PC-3 (cell line): ENCODE data around the gene IL10RB. TPM values are rescaled to one million over a fixed set of nuclear protein-coding genes. Genes with fewer than 3 reads are reported as not detected.

Source experiments
- ATAC-seq: fragments of 200-7000 bp; cut with Tn5 transposase; 2 replicates; pipeline ENCODE4 v1.9.1; 2020; ENCODE audit warnings: mild to moderate bottlenecking, moderate library complexity
- BruUV-seq: library from RNA; stranded (reverse); fragments of 400-500 nt; replicated peaks from 2 replicates; lab custom pipeline; 2021; lab: Mats Ljungman, UMichigan
- CTCF ChIA-PET: fragments of 300-600 bp; sonication (Branson Sonifier 250); formaldehyde crosslinking; loops from one replicate; lab custom pipeline; 2022; ENCODE audit warnings: antibody characterized with exemption; lab: Charles Lee
- POLR2A ChIA-PET: fragments of 300-600 bp; sonication (Branson Sonifier 250); formaldehyde crosslinking; loops from one replicate; lab custom pipeline; 2022; ENCODE audit warnings: antibody characterized with exemption; ENCODE audit not compliant: unreplicated experiment; lab: Charles Lee
- DNase-seq: peaks from one replicate; pipeline ENCODE4 v3.0.0-alpha.2; 2015
- H2AFZ ChIP-seq: fragments of 300-600 bp; sonication (generic); 2 replicates; pipeline ENCODE4 v1.6.0; 2016; ENCODE audit warnings: antibody characterized with exemption, low read length
- H3F3A ChIP-seq: fragments of 300-600 bp; sonication (generic); one replicate; pipeline ENCODE4 v1.6.0; 2017; ENCODE audit warnings: antibody characterized with exemption, low read length, control low read depth, mild to moderate bottlenecking; ENCODE audit not compliant: unreplicated experiment
- H3K27ac ChIP-seq: fragments of 300-600 bp; sonication (generic); 2 replicates; pipeline ENCODE4 v1.5.1; 2016; ENCODE audit warnings: mild to moderate bottlenecking, low read length
- H3K27me3 ChIP-seq: fragments of 300-600 bp; sonication (generic); 2 replicates; pipeline ENCODE4 v1.6.1; 2016; ENCODE audit warnings: low read length, mixed read lengths
- H3K36me3 ChIP-seq: fragments of 300-600 bp; sonication (generic); 2 replicates; pipeline ENCODE4 v1.6.1; 2016; ENCODE audit warnings: low read depth, mixed run types, low read length, mixed read lengths
- H3K4me1 ChIP-seq: fragments of 300-600 bp; sonication (generic); 2 replicates; pipeline ENCODE4 v1.5.1; 2016; ENCODE audit warnings: low read length; ENCODE audit not compliant: insufficient read depth
- H3K4me2 ChIP-seq: fragments of 300-600 bp; sonication (generic); 2 replicates; pipeline ENCODE4 v1.6.0; 2016; ENCODE audit warnings: low read length
- H3K4me3 ChIP-seq: fragments of 300-600 bp; sonication (generic); 2 replicates; pipeline ENCODE4 v1.5.1; 2016; ENCODE audit warnings: mild to moderate bottlenecking, low read length, mixed read lengths
- H3K79me2 ChIP-seq: fragments of 300-600 bp; sonication (generic); 2 replicates; pipeline ENCODE4 v1.6.1; 2017; ENCODE audit warnings: low read length, mixed read lengths
- H3K9ac ChIP-seq: fragments of 300-600 bp; sonication (generic); 2 replicates; pipeline ENCODE4 v1.6.0; 2016; ENCODE audit warnings: mild to moderate bottlenecking, low read length
- H3K9me2 ChIP-seq: fragments of 300-600 bp; sonication (generic); replicated peaks from 2 replicates; pipeline ENCODE4 v1.6.1; 2016; ENCODE audit warnings: mixed run types, low read length, mixed read lengths
- H3K9me3 ChIP-seq: fragments of 300-600 bp; sonication (generic); 2 replicates; pipeline ENCODE4 v1.6.1; 2016; ENCODE audit warnings: low read length, mixed read lengths
- H4K20me1 ChIP-seq: fragments of 300-600 bp; sonication (generic); 2 replicates; pipeline ENCODE4 v1.6.1; 2016; ENCODE audit warnings: low read length, mixed read lengths
- EZH2 ChIP-seq: fragments of 300-600 bp; sonication (generic); IDR thresholded peaks from one replicate; pipeline ENCODE4 v1.6.1; 2017; ENCODE audit warnings: antibody characterized with exemption, mild to moderate bottlenecking, low read length; ENCODE audit not compliant: unreplicated experiment
- EZH2phosphoT487 ChIP-seq: fragments of 300-600 bp; sonication (generic); IDR thresholded peaks from 2 replicates; pipeline ENCODE4 v1.6.1; 2018; ENCODE audit warnings: mild to moderate bottlenecking, antibody characterized with exemption, low read length, borderline replicate concordance
- intact Hi-C: fragments of 100-400 bp; cut with micrococcal nuclease; formaldehyde crosslinking; loops from 2 replicates; pipeline ENCODE4 v1.9.0; 2023
- total RNA-seq: library from RNA; depleted of rRNA; stranded (reverse); fragments of >200 nt; gene quantifications from 2 replicates; pipeline ENCODE4 v1.2.3, GENCODE V29; 2014
- TF ChIP-seq, protein P1 (sequence below): fragments of 300-600 bp; sonication (generic); conservative IDR thresholded peaks from 2 replicates; pipeline ENCODE4 v1.5.1; 2017; ENCODE audit warnings: antibody characterized with exemption, low read depth, mild to moderate bottlenecking, low read length

Gene IL10RB
- total RNA-seq, 1 experiment from 2014 or later = 26.8 TPM

- CTCF ChIA-PET = interaction anchor here (0.5 kb wide), 1 partner anchor 38 kb away, joined by 4 read pairs; the partner anchor contains the start of gene IFNAR1
- intact Hi-C loops = no loop called here
These were observed 20.7 kb downstream of the IL10RB start for GRCh38 chr21:33286600-33287456.

DNA sequence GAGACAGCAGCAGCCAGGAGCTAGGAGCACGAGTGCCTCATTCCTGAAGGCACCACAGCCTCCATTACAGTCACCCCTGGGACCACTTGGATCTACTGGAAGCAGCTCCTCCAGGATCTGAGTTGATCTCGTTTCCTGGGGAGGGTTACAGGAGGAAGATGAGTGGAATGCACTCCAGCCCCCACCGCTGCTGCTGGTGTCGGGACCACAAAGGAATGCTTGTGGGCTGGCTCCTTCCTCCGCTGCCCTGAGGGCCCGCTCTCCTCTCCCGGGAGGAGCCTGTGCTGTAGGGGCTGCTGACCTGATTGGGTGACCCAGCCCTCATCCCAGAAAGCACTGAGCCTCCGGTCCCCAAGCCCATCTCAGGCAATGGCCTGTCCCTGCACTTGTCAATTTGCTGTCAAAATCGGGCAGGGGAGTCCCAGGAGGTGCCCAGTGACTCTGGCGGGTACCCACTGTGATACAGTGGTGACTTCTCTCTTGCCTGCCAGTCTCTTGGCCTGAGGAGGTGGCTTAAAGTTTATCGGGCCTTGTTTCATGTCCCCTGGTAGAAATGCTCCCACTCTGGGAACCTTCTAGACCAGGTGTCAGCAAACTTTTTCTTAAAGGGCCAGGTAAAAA is 23.1 kb downstream of the IL10RB start:
- ChIA-PET POLR2A (no interaction called here), CTCF (no interaction called here)
- H3K4me1 ChIP-seq = peaks cover 15% of the 10 kb centered on the region
- H3K9me3 ChIP-seq = no peaks in the 10 kb centered on the region
- H3K27me3 ChIP-seq = no peaks in the 10 kb centered on the region
- H3K36me3 ChIP-seq = no peaks in the 10 kb centered on the region
- intact Hi-C loops = no loop called here
- no peak overlapping the region for H3K9ac ChIP-seq
- H3K9me2 ChIP-seq = no peaks in the 10 kb centered on the region
- DNase-seq (no peak), ATAC-seq (no peak)
- H4K20me1 ChIP-seq = no peaks in the 10 kb centered on the region
- H3K79me2 ChIP-seq = no peaks in the 10 kb centered on the region
- H3K4me3 ChIP-seq = no peak overlapping the region
- no peak overlapping the region for H3K27ac ChIP-seq
- TF ChIP-seq EZH2 (no peak), EZH2phosphoT487 (no peak)
- TF ChIP-seq, protein P1, sequence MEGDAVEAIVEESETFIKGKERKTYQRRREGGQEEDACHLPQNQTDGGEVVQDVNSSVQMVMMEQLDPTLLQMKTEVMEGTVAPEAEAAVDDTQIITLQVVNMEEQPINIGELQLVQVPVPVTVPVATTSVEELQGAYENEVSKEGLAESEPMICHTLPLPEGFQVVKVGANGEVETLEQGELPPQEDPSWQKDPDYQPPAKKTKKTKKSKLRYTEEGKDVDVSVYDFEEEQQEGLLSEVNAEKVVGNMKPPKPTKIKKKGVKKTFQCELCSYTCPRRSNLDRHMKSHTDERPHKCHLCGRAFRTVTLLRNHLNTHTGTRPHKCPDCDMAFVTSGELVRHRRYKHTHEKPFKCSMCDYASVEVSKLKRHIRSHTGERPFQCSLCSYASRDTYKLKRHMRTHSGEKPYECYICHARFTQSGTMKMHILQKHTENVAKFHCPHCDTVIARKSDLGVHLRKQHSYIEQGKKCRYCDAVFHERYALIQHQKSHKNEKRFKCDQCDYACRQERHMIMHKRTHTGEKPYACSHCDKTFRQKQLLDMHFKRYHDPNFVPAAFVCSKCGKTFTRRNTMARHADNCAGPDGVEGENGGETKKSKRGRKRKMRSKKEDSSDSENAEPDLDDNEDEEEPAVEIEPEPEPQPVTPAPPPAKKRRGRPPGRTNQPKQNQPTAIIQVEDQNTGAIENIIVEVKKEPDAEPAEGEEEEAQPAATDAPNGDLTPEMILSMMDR = no peak
- no TSS peak for BruUV-seq
- no peak overlapping the region for H3K4me2 ChIP-seq
- no peaks in the 10 kb centered on the region for H3F3A ChIP-seq
- H2AFZ ChIP-seq = no peak overlapping the region

More at GRCh38 chr21:33286600-33287456, 20.7 kb downstream of the IL10RB start:
- BruUV-seq = TSS peak; percentile 29
- H3K36me3 ChIP-seq = no peaks in the 10 kb centered on the region
- peak overlapping the region; percentile 49 for H2AFZ ChIP-seq
- POLR2A ChIA-PET = no interaction called here
- H3K9me3 ChIP-seq = no peaks in the 10 kb centered on the region
- H3F3A ChIP-seq = no peaks in the 10 kb centered on the region
- TF ChIP-seq, protein P1 = no peak
- no peak for TF ChIP-seq EZH2phosphoT487
- TF ChIP-seq EZH2 = no peak
- H3K4me2 ChIP-seq = peak overlapping the region; percentile 64
- no peaks in the 10 kb centered on the region for H3K79me2 ChIP-seq
- H3K9ac ChIP-seq = peak overlapping the region; percentile 20
- peak overlapping the region; percentile 21; the same call in 1 of the 2 replicates for H3K4me3 ChIP-seq
- H3K4me1 ChIP-seq = peaks cover 15% of the 10 kb centered on the region
- H3K27me3 ChIP-seq = no peaks in the 10 kb centered on the region
- peak overlapping the region; percentile 55 for H3K27ac ChIP-seq
- no peaks in the 10 kb centered on the region for H3K9me2 ChIP-seq
- DNase-seq = peak; percentile 82
- no peaks in the 10 kb centered on the region for H4K20me1 ChIP-seq
- peak; percentile 87 for ATAC-seq
